ENCODE data around the gene ATAD3B. TPM values are rescaled to one million over a fixed set of nuclear protein-coding genes. Genes with fewer than 3 reads are reported as not detected.
"Not testable (repeated sequence)": the region's sequence is repeated elsewhere in the genome, so short reads cannot be mapped to it uniquely, and the experiment has no call there.

The ATAD3B gene
- total RNA-seq, 4 donors from 2014 or later, result 15.6 to 269 (median 39.2) TPM

- in situ Hi-C loops (cut with MboI; ENCODE audit: low pct_ligation_motif_present in 1 of 4, low pct_unique_long_range_greater_than_20kb in 1 of 4, low sequenced_read_pairs in 3 of 4) (no loop called here), intact Hi-C loops (cut with DNase I; ENCODE audit: low total_unique reads) (no loop called here)
- Histone ChIP-seq H3K4me1 (peaks cover 0 to 3% (median 2%) of the 10 kb centered on the region in 4 donors), H3K36me3 (peaks cover 0 to 8% (median 2%) of the 10 kb centered on the region in 4 donors), H3K27ac (no peak overlapping the region), H3K27me3 (no peaks in the 10 kb centered on the region), H3K9me3 (no peaks in the 10 kb centered on the region), H3K4me3 (no peak overlapping the region)
- no peak for TF ChIP-seq EP300 (IDR thresholded peaks at IDR 0.05; ENCODE audit: low read depth)
- TF ChIP-seq POLR2A (IDR thresholded peaks at IDR 0.05), result no peak
- no peak for TF ChIP-seq CTCF (IDR thresholded peaks at IDR 0.05)
- no peak for TF ChIP-seq POLR2AphosphoS5 (IDR thresholded peaks at IDR 0.05)
- WGBS, 2 donors (ENCODE audit: low coverage in 1 of 2), result 95% methylated on average over 19 of the region's 28 CpGs; no CpG with 5 or more reads in 1 of the 2 donors
- no peak for DNase-seq
Measured at GRCh38 chr1:1517973-1518620, 46.5 kb downstream of the ATAD3B start.

GRCh38 chr1:1518621-1519007, 47.0 kb downstream of the ATAD3B start:
- H3K27ac ChIP-seq; DNase-seq; in situ Hi-C loops (cut with MboI; ENCODE audit: low pct_ligation_motif_present in 1 of 4, low pct_unique_long_range_greater_than_20kb in 1 of 4, low sequenced_read_pairs in 3 of 4); H3K36me3 ChIP-seq; H3K9me3 ChIP-seq; H3K4me3 ChIP-seq; intact Hi-C loops (cut with DNase I; ENCODE audit: low total_unique reads); H3K4me1 ChIP-seq; H3K27me3 ChIP-seq: not testable (repeated sequence)
- WGBS, 2 donors (ENCODE audit: low coverage in 1 of 2), result 95% methylated on average over 14 of the region's 19 CpGs; no CpG with 5 or more reads in 1 of the 2 donors

- H3K36me3 ChIP-seq; H3K4me3 ChIP-seq; intact Hi-C loops (cut with DNase I; ENCODE audit: low total_unique reads); H3K9me3 ChIP-seq; H3K27ac ChIP-seq; H3K4me1 ChIP-seq; H3K27me3 ChIP-seq; in situ Hi-C loops (cut with MboI; ENCODE audit: low pct_ligation_motif_present in 1 of 4, low pct_unique_long_range_greater_than_20kb in 1 of 4, low sequenced_read_pairs in 3 of 4); DNase-seq: not testable (repeated sequence)
- WGBS, 2 donors (ENCODE audit: low coverage in 1 of 2), result 99% methylated on average over 26 of the region's 51 CpGs; no CpG with 5 or more reads in 1 of the 2 donors
Measured at GRCh38 chr1:1519805-1520505, 48.4 kb downstream of the ATAD3B start.

GRCh38 chr1:1521331-1521730, 49.8 kb downstream of the ATAD3B start:
- Histone ChIP-seq H3K4me1 (no peaks in the 10 kb centered on the region), H3K9me3 (no peaks in the 10 kb centered on the region), H3K27ac (no peak overlapping the region), H3K4me3 (no peak overlapping the region), H3K36me3 (peaks cover 0 to 8% (median 2%) of the 10 kb centered on the region in 4 donors), H3K27me3 (no peaks in the 10 kb centered on the region)
- DNase-seq, result no peak
- 95 to 97% methylated on average over 10 to 11 of the region's 19 CpGs for WGBS, 2 donors (ENCODE audit: low coverage in 1 of 2)
- TF ChIP-seq POLR2AphosphoS5 (IDR thresholded peaks at IDR 0.05) (no peak), CTCF (IDR thresholded peaks at IDR 0.05) (no peak), EP300 (IDR thresholded peaks at IDR 0.05; ENCODE audit: low read depth) (no peak), POLR2A (IDR thresholded peaks at IDR 0.05) (no peak)
- intact Hi-C loops (cut with DNase I; ENCODE audit: low total_unique reads), result no loop called here
- in situ Hi-C loops (cut with MboI; ENCODE audit: low pct_ligation_motif_present in 1 of 4, low pct_unique_long_range_greater_than_20kb in 1 of 4, low sequenced_read_pairs in 3 of 4), result no loop called here

GRCh38 chr1:1522536-1522935, 51.0 kb downstream of the ATAD3B start:
- H3K27ac ChIP-seq; H3K4me1 ChIP-seq; DNase-seq; H3K4me3 ChIP-seq; H3K27me3 ChIP-seq; H3K36me3 ChIP-seq; in situ Hi-C loops (cut with MboI; ENCODE audit: low pct_ligation_motif_present in 1 of 4, low pct_unique_long_range_greater_than_20kb in 1 of 4, low sequenced_read_pairs in 3 of 4); H3K9me3 ChIP-seq; intact Hi-C loops (cut with DNase I; ENCODE audit: low total_unique reads): not testable (repeated sequence)
- WGBS, 2 donors (ENCODE audit: low coverage in 1 of 2), result 95% methylated on average over 22 of the region's 30 CpGs; no CpG with 5 or more reads in 1 of the 2 donors

GRCh38 chr1:1523226-1523625, 51.7 kb downstream of the ATAD3B start:
- H3K9me3 ChIP-seq; in situ Hi-C loops (cut with MboI; ENCODE audit: low pct_ligation_motif_present in 1 of 4, low pct_unique_long_range_greater_than_20kb in 1 of 4, low sequenced_read_pairs in 3 of 4); intact Hi-C loops (cut with DNase I; ENCODE audit: low total_unique reads); H3K4me3 ChIP-seq; H3K27me3 ChIP-seq; DNase-seq; H3K36me3 ChIP-seq; H3K27ac ChIP-seq; H3K4me1 ChIP-seq: not testable (repeated sequence)
- WGBS, 2 donors (ENCODE audit: low coverage in 1 of 2), result 95% methylated on average over 28 of the region's 31 CpGs; no CpG with 5 or more reads in 1 of the 2 donors

GRCh38 chr1:1523651-1524050, 52.1 kb downstream of the ATAD3B start:
- H3K9me3 ChIP-seq; intact Hi-C loops (cut with DNase I; ENCODE audit: low total_unique reads); in situ Hi-C loops (cut with MboI; ENCODE audit: low pct_ligation_motif_present in 1 of 4, low pct_unique_long_range_greater_than_20kb in 1 of 4, low sequenced_read_pairs in 3 of 4); H3K27me3 ChIP-seq; H3K27ac ChIP-seq; H3K36me3 ChIP-seq; H3K4me3 ChIP-seq; DNase-seq; H3K4me1 ChIP-seq: not testable (repeated sequence)
- WGBS, 2 donors (ENCODE audit: low coverage in 1 of 2), result 94% methylated on average over 17 of the region's 17 CpGs; no CpG with 5 or more reads in 1 of the 2 donors

GRCh38 chr1:1524750-1525383, 53.3 kb downstream of the ATAD3B start:
- 90 to 92% methylated on average over 8 to 26 of the region's 30 CpGs for WGBS, 2 donors (ENCODE audit: low coverage in 1 of 2)
- intact Hi-C loops (cut with DNase I; ENCODE audit: low total_unique reads); H3K4me1 ChIP-seq; DNase-seq; H3K27me3 ChIP-seq; H3K27ac ChIP-seq; in situ Hi-C loops (cut with MboI; ENCODE audit: low pct_ligation_motif_present in 1 of 4, low pct_unique_long_range_greater_than_20kb in 1 of 4, low sequenced_read_pairs in 3 of 4); H3K4me3 ChIP-seq; H3K36me3 ChIP-seq; H3K9me3 ChIP-seq: not testable (repeated sequence)

Measured in transverse colon (tissue), 4 donors.